Measurements from ENCODE around the gene TMEM53.

Gene TMEM53

DNA sequence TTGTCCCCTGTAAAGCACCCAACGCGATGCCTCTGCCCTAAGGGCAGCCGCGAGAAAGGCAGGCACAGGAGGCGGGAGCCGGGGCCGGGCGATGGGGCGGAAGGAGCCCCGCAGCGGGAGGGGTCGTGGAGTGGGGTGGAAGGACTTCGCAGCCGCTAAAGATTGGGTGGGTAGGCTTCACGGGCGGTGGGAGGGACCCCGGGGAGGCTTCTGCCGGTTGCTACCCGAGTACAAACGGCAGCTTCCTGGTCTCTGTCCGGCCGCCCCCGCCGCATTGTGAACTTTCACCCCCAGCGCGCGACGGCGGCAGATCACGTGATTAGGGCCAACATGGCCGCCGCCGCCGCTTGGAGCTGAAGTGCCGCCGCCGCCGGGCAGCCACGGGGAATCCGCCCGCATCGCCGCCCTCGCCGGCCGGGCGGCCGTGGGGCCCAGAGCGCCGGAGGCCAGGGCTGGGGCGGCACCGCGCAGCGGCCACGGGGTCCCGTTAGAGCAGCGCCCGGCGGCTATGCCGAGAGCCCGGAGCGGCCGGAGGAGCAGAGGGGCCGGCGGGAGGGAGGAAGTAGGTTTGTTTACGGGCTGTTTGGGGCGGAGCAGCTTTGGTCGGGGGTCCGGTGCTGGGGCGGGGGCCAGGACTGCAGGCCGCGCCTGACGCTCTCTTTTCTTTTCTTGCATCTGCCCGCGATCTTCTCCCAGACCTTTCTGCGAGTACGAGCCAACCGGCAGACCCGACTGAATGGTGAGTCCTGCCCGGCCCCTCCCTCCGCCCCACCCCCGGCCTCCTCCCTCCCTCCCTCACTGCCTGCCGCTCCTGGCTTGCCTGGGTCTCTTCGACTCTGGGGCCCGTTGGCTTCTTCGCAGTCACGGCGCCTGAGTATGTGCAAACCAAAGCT, 42.4 kb downstream of the TMEM53 start:
- peak; percentile 75 to 87 (median 84) for DNase-seq (ENCODE audit: low read depth in 2 of 3, low spot score in 2 of 3)

DNA sequence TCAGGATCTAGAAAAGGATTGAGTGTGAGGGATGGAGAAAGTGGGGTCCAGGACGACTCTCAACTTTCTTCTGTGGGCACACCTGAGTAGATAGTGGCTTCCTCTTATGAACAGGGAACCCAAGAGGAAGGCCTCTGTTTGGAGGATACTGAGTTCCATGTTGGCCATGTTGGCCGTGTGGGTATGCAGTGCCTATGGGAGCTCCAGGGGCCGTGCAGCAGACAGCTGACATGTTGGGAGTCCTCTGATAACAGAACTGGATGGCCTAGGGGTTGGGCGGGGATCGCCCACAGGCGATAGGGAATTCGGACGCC, 43.0 kb downstream of the TMEM53 start:
- DNase-seq (ENCODE audit: low read depth in 2 of 3, low spot score in 2 of 3), result no peak

DNA sequence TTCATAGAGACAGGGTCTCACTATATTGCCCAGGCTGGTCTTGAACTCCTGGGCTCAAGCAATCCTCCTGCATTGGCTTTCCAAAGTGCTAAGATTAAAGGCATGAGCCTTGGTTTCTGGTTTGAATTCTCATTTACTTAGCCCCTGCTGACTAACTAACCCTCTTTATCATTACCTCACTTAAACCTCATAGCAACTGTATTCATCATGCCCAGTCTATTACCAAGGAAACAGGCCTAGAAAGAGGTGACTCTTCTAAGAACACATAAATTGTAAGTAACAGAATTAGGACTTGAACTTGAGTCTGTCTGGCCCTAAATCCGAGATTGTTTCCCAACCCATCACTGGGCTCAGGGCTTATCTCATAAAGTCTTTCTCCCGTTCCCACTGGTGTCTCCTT, 44.2 kb downstream of the TMEM53 start:
- no peak for DNase-seq (ENCODE audit: low read depth in 2 of 3, low spot score in 2 of 3)

DNA sequence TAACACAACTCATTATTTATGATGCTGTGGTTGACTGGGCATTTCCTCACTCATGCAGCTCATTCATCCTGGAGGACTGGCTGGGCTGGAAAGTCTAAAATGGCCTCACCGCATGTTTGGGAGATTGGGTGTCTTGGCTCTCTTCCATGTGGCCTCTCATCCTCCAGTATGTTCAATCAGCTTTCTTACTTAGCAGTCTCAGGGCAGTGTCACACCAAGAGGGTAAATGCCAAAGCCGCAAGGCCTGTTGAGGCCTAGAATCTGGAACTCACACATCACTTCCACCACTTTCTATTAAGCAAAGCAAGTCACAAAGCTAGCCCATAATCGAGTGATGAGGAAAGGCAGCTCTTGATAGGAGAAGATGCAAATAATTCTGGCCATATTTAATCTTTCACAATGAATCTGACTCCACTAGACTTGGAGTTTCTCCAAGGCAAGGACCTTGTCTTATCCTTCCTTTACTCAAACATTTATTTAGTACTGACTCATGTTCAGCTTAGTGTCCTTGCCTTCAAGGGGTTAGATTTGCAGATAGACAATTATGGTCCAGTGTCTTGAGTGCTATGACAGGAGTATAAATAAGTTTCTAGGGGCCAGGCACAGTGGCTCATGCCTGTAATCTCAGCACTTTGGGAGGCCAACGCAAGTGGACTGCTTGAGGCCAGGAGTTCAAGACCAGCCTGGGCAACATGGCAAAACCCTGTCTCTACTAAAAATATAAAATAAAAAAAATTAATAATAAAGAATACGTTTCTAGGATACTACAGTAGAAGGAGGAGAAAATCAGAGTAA, 45.1 kb downstream of the TMEM53 start:
- DNase-seq (ENCODE audit: low read depth in 2 of 3, low spot score in 2 of 3), result no peak

DNA sequence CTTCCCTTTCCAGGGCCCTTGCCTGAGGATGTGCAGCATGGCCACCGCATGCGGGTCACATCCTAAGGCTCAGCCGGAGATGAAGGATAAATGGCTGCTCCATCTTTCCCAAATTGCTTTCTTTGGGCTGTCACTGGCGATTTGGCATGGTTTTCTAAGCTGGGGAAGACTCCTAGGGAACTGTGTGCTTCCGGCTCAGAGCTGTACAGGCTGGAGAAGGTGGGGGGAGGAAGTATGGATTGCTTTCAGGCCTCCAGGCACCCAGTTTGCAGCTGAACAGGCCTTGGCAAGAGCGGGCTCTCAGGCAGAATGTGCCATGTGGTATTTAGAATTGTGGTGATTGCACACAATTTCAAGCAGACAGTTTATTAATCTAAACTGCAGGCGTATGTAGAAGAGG, 48.9 kb downstream of the TMEM53 start:
- DNase-seq (ENCODE audit: low read depth in 2 of 3, low spot score in 2 of 3), result no peak

DNA sequence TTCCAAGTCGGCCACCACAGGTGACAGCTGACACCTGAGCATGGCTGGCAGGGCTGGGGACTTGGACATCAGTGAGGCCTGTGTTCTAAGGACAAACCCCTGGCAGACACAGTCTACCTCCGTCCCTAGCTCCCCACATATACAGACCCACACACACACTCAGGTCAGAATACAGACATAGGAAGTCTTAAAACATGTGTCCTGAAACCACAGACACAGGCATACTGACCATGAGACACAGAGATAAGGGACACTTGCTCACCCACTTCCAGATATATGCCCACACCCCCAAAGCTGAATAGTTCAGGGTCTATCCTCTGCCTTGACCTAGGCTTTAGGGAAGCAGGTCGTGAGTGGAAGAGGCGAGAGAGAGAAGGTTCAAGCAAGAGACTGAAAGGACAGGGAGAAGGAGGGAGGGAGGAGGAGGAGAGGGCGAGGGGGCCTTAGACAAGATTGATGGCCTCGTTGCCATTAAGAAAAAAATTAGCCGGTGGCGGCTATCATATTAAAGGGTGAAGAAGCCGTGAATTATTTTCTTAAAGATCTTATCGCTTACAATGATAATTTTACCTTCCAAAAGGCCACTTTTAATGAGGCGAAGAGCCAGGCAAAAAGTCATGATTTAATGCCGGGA, 49.9 kb downstream of the TMEM53 start:
- DNase-seq (ENCODE audit: low read depth in 2 of 3, low spot score in 2 of 3), result no peak

DNA sequence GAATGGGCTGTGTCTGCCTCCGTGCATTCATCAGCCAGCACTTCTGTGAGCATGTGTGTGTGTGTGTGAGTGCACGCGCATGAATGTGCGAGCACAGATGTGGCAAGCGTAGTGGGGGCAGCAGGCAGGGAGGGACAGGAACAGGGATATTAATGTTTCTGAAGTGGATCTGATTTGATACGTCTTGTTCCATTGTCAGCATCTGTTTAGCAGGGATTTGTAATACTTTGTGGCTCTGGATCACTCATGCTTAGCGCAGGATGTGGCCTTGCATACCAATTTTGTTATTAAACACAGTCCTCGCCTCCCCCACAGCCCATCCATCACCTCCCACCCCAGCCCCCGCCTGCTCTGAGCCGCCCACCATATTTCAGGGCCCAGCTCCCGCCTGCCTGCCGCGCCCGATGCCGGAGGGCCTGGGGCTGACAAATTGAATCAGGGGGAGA, 52.4 kb downstream of the TMEM53 start:
- no peak for DNase-seq (ENCODE audit: low read depth in 2 of 3, low spot score in 2 of 3)

DNA sequence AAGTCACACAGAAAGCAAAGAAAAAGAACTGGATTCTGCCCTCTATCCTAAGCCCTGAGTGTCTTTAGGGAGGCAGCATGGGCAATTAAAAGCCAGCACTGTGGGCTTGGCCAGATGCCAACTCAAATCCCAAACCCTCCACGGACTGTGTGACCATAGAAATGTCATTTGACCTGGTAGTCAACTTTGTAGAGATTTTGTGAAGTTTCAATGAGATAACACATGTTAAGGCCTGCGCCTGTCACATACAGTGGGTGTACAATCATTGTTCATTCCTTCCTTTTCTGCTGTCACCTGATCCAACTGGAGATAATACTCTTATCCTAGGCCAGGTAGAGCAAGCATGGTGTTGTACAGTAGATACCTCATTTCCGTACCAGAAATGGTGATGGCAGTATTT, 54.2 kb downstream of the TMEM53 start:
- DNase-seq (ENCODE audit: low read depth in 2 of 3, low spot score in 2 of 3), result no peak

DNA sequence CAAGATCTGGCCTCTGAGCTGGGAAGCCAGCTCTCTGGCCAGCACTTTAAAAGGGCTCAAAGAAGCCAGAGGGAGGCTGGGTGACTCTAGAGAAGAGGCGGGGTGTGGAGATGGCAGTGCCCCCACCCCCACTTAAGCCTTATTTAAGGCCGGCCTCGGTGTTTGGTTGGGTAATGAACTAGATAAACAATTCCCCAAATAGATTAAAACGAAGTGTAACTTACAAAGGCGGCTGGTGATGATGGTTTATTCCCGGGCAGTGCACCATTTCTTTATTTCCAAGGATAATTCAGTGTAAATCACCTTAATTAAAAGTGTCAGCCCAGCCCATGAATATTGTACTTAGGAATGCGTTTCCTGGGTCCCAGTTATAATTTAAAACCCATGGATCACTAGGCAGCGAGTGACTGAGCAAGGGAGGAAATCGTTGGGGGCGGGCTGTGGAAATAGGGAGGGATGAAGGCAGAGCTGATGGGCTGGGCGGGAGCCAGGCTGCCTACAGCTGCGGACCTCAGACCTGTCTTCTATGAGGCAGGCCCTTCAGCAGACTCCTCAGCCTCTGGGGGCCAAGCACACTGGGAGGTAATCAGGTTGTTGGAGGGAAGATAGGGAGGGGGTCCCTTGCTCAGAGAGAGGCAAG, 54.9 kb downstream of the TMEM53 start:
- no peak for DNase-seq (ENCODE audit: low read depth in 2 of 3, low spot score in 2 of 3)

DNA sequence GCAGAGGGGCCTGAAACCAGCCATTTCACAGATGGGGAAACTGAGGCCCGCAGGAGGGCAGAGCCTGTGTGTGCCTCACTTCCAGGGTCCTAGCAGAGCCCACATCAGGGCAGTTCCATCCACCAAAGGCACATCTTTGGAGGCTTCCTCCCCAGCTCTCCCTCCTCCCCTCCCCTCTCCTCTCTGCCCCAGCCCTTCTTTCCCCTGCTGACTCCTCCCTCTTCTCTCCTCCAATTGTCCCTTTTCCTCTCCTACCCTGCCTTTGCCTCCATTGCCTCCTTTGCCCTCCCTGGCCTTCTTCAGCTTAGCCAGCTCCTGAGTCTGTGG, 56.6 kb downstream of the TMEM53 start:
- no peak for DNase-seq (ENCODE audit: low read depth in 2 of 3, low spot score in 2 of 3)

DNA sequence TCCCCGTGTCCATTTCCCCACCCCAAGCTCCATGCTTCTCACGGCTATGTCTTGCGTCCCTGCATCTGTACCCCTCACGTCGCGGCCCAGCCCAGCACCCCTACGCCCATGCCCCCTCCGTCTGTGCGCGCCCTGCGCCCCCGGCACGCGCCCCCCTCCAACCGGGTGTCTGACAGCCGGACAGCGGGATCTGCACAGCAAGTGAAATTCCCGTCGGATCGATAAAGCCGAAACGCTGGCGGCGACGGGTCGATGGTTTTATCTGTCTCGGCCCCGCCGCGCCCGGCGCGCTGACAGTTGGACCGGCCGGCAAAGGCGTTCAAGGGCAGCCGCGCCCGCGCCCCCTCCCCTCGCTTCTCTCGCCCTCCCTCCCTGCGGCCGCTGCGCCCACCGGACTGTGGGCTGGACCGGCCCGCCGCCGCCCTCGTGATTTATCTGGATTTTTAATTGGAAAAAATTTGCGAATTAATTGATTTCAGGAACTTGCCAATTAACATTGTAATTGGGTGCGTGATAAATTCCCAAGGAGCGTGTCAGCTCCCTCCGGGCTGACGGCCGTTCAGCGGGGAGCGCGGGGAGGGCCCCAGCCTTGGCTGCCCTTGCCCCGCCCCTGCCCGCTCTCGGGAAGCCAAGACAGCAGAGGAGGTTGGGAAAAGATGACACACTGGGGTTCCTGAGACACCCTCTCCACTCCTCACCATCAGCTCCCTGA, 57.1 kb downstream of the TMEM53 start:
- DNase-seq (ENCODE audit: low read depth in 2 of 3, low spot score in 2 of 3), result no peak

DNA sequence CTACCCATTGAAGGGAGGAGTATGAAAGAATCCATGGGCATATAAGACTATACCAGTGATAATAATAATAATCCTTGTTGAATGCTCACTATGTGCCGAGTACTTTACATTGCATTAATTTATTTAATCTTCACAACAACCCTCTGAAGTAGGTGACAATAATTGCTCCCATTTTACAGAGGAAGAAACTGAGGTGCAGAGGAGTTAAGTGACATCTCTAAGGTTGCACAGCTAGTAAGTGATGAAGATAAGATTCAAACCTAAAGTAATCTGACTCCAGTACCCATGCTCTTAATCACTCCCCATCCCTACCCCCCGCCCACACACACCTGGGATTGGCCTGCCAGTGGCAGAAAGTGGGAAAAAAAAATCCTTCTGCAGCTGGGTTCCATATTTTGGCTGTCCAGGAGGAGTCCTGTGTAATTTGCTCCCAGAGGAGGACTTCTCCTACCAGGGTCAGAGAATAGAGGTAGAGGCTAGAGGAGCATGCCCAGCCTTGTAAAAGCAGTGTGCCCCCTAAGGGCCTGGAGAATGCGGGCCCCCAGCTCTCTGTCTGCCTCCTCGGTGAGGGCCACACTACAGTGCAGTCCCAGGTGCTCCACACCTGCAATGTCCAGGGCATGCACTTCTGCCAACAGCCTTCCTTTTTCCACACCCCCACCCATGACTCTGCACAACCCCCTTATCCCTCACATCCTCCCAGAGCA, 57.8 kb downstream of the TMEM53 start:
- DNase-seq (ENCODE audit: low read depth in 2 of 3, low spot score in 2 of 3), result no peak

DNA sequence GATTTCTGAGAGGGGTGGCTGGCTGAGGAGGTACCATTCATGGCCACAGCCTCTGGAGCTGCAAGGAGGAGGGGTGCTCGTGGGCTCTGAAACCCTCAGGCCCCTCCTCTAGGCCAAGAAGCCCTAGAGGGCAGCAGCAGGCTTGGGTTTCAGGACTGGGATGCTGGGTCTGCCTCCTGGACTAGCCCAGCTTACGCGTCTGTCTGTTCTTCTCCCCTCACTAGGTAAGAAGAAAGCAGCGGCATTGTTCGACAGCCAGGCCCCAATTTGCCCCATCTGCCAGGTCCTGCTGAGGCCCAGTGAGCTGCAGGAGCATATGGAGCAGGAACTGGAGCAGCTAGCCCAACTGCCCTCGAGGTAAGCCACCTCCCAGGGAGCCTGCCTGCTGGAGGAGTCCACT, 60.3 kb downstream of the TMEM53 start:
- no peak for DNase-seq (ENCODE audit: low read depth in 2 of 3, low spot score in 2 of 3)

DNA sequence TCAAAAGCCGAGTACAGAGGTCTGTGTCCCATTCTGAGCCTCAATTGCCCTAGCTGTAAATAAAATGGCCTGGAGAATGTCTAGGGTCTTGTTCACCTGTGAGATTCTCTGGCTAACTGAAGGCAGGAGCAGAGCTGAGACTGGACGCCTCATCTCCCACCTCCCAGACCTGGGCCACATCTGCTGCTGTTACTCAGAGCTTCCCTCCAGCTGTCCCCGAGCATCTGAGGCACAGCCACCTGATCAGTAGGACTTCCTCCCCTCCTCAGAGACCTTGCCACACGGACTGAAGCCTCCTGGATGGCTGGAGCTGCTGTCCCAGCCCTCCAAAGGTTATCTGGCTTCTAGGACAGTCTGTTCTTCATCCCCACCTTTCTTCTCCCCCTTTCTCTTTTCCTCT, 62.4 kb downstream of the TMEM53 start:
- no peak for DNase-seq (ENCODE audit: low read depth in 2 of 3, low spot score in 2 of 3)

DNA sequence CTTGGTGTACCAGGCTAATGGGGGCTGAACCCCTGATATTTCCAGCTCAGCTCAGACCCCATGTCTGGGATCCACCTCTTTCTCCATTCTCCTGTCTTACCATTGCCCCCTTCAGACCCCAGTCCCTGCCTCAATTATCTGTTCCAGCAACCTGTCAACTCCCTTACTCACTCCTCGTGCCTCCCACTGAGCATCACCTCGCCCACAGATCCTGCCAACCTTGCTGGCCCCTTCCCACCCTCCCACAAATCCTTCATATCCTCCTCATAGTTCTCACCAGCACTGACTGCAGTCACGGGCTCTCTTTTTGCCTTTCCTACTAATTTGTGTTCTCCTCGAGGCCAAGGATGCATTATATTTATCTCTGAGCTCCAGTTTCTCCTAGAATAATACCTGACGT, 62.9 kb downstream of the TMEM53 start:
- DNase-seq (ENCODE audit: low read depth in 2 of 3, low spot score in 2 of 3), result no peak

DNA sequence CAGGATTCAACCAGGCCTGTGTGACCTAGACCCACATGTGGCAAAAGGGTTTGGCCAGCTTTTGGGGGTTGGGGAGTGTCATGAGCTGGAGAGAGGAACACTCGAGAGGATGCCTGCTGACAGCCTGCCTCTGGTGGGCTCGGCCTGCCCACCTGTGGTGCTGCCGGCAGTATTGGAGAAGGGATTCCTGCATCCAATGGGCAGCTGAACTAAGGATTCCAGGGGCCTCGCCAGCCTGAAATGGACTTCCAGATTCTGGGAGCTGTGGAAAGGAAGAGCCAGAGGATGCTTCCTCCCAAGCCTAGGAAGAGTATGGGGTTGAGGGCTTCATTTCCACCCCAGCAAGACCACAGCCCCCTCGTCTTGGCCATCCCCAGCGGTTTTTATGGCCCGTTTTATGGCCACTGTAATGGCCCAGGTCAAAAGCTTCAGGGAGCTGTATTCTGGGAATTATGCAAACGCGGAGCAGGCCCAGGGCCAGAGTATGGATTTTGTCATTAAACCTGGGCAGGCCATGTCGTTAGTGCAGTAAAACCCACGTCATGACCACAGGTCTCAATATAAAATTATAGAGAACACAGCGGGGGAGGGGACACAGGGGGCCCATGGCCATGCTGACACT, 63.6 kb downstream of the TMEM53 start:
- DNase-seq (ENCODE audit: low read depth in 2 of 3, low spot score in 2 of 3), result no peak

DNA sequence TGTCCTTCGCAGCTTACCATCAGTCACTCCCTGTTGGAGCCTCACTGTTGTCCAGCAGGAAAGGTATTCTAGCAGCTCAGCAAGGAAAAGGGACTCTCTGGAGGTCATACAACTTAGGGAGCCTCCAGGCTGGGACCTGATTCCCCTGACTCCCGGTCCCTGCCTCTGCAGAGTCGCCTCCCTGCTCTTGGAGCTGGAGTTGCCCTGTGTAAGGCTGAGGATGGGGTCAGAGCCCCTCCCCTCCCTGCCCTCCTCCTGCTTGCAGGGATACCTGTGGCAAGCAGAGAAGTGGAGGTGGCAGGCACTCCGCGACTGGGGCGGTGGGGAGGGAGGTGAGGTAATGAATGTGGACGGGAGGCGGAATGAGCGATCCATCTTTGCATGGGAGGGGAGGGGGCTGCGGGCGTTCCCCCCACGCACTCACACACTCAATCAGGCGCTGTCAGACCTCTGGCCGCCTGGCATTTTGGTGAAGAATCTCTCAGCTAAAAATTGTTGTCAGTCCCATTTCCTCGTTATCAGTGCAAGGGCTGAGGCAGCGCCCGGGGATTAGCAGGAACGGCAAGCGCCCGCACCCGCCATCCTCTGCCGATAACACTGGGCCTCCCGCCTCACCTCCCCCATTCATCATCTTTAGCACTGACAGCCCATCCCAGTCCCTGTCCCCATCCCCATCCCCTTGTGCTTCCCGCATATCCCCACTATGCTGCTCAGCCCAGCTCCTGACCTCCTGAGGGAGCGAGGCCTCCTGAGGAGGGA, 64.3 kb downstream of the TMEM53 start:
- DNase-seq (ENCODE audit: low read depth in 2 of 3, low spot score in 2 of 3), result no peak

DNA sequence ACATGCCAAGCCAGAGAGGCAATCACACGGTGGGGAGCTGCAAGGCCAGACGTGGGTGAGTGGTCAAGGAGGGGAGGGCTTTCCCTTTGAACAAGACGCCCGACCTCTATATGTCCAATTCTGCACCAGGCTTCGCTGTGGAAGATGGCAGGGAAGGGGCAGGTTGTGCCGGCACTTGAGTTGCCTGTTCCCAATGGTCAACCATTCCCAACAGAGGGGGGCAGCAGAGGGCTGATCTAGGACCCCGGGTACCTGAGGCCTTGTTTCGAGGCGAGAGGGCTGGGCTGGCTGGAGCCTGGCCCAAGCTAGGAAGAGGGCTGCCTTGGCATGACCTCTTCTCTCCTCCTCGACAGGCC, 64.9 kb downstream of the TMEM53 start:
- DNase-seq (ENCODE audit: low read depth in 2 of 3, low spot score in 2 of 3), result peak in 2 of 3 experiments; percentile 9 to 12

DNA sequence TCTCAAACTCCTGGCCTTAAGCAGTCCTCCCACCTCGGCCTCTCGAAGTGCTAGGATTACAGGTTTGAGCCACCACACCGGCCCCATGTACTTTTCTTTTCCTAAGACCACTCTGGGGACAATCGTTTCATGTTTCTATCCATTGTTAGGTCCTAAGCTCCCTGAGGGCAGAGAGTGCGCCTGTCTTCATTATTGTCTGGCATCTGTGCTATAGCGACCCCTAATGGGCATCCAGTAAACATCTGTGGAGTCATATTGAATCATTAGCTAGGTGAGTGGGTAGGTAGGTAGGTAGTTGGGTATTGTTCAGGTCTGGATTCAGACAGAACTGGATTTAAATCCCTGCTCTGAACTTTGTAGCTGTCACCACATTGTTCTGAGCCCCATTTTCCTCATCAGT, 66.1 kb downstream of the TMEM53 start:
- no peak for DNase-seq (ENCODE audit: low read depth in 2 of 3, low spot score in 2 of 3)

Measured in activated CD8-positive, alpha-beta memory T cell treated with anti-CD3 and anti-CD28 coated beads for 48 hours (primary cell).